NCI-H146 (cell line): ENCODE measurements around the gene ZNF536.

Experiments used
- DNase-seq: peaks from one replicate; lab custom pipeline; 2025; lab: John Stamatoyannopoulos, UW

ZNF536 gene

DNA sequence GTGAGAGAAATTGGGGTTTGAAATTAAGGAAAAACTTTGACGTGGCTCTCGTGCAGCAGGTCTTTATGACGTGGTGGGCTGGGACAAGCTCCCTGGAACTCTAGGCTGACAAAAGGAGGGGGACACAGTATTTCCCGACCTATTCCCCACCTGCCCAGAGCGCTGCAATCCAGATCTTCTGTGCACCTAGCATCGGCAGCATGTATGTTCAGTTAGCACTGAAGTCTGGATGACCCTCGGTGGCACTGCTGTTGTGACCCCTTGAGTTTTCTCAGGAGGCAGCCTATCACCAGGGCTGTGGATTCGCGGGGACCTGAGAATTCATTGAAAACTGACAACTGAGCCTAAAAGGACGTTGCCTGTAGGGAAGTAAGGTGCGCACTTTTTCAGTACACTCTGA is 9.1 kb upstream of the ZNF536 start:
- DNase-seq = no peak

- no peak for DNase-seq
Observed at GRCh38 chr19:30364866-30365800, 7.1 kb upstream of the ZNF536 start.

DNA sequence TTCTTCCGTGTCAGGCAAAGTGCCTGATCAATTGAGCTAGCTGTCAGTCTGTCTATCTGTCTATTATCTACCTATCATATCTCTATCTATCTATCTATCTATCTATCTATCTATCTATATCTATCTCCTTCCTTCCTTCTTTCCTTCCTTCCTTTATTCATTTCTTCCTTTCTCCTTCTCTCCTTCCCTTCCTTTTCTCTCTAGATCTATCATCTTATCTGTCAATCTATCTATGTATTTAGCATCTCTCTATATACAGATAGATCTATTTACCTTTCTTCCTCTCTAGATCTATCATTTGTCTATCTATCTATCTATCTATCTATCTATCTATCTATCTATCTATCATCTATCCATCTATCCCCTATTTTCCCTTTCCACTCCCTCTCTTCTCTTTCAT is 5.9 kb upstream of the ZNF536 start:
- no peak for DNase-seq

GRCh38 chr19:30367006-30367405 is 5.2 kb upstream of the ZNF536 start:
- DNase-seq = no peak

DNA sequence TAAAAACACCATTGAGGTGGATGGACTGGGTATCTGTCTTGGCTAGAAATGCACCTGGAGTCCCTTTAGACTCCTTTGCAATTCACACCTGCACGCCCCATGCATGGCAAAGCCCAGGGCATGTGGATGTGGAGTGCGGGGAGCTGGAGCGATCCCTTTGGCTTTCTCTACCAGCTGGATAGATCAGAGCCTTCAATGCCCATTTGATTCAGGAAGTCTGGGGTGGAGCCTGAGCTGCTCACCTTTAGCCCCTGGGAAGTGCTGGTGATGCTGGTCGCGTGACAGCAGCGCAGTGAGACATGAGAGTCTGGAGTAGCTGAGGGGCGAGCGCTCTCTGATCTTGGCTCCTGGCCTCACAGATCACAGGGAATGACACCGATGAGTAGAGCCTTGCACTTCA is 4.8 kb upstream of the ZNF536 start:
- DNase-seq = no peak

- no peak for DNase-seq
Observed at GRCh38 chr19:30369833-30370232, 2.4 kb upstream of the ZNF536 start.

GRCh38 chr19:30371161-30371836 is 885 bp upstream of the ZNF536 start:
- DNase-seq = no peak

DNA sequence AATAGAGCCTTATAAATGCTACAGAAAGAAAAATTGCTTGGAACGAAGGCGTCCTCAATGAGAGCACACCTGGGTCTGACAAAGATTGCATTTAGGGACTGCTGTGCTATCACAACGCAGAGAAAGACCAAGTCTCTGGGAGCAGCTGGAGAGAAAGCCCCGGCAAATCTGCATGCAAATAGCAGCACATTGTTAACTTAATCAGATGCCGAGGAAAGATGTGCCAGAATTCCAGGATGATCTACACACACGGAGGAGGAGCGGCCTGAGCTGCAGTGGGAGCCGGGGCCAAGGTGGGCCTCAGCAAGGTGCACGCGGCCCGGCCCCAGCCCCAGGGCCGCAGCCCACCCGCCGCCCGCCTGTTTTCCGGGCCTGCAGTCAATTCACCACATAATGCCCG is 1.4 kb downstream of the ZNF536 start:
- no peak for DNase-seq

DNA sequence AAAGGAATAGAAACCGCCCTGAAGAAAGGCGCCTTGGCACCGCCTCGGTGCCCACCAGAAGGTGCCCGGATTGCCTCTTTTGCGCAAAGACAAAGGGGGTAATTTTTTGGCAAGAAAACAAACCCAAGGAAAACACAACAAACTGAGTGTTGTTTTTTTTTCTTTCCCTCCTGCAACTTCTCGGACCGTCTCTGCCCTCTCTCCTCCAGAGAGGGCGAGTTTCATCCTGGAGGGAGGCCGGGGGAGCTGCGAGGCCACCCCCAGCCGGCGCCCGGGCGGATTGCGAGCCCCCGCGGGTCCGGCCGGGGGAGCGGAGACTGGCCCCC is 2.3 kb downstream of the ZNF536 start:
- no peak for DNase-seq

DNA sequence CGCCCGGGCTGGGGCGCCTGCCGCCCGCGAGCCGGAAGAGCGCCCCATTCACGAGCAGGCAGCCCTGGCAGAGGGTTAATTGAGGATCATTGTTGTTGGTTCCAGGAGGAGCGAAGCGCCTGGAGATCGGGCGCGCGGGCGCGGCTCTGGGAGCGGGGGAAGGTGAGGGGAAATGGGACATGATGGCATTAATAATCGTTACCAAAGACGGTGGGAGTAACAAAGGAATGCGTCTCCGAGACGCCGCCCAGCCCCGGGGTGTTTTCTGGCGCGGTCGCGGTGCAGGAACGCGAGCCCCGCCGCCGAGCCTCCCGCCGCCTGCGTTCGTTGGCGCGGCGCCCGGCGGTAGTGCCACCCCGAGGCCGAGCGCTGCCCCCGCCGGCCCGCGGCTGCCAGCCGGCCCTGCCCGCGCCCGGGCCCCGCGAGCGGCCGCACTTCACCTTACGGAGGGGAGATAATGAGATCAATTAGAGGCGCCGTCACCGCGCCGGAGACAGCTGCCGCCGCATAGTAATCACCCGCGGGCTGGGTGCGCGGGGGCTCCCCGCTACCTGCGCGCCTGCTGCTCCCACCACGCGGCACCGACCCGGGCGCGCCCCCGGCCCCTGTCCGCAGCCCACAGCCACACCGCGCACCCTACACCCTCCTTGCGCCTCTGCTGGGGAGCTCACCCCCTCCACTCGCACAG is 2.8 kb downstream of the ZNF536 start:
- DNase-seq = no peak

DNA sequence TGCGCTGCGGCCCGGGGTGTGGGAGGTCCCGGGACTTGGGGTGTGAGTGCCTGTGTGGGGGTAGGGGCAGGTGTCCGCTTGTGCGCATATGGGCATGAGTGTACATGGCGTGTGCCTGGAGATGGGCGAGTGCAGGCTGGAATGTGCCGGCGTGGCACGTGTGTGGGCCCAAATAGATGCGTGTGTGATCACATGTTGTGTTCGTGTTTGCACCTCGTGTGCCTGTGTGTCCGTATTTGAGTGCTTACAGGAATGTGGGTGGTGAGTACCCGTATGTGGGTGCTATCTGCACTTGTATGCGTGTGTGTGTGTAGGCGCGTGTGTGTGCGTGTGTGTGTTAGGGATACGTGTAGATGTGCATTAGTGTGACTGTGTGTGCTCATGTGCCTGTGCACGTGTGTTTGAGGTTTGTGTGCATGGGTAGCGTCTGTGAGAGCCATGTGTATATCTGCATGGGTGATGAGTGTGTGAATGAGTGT is 3.4 kb downstream of the ZNF536 start:
- DNase-seq = no peak

GRCh38 chr19:30376272-30376671 is 4.1 kb downstream of the ZNF536 start:
- DNase-seq = no peak

DNA sequence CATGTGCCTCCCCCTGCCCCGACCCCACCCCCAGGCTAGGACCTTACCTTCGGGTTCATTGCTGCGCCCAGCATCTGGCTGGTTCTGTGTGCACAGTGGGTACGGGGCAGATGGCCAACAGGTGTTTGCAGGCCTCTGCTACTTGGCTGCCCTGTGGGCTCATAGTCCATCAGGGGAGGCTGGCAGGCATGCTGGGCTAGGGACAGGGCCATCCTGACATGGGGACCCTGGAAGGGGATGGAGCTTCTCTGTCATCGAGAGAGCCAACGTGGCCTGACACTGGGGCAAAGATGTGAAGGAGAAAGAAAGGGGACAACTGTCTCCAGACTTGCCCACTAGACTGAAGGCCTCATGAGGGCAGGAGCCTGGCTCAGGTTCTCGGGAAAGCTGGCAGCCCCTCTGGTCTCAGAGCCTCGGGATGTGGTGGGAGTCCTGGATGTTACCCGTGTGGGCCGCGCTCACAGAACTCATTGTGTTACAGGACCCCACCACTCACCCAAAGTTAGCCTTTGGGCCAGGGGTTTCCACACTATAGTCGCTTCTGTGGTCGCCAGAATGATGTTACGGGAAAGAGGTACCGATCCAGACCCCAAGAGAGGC is 4.7 kb downstream of the ZNF536 start:
- no peak for DNase-seq

DNA sequence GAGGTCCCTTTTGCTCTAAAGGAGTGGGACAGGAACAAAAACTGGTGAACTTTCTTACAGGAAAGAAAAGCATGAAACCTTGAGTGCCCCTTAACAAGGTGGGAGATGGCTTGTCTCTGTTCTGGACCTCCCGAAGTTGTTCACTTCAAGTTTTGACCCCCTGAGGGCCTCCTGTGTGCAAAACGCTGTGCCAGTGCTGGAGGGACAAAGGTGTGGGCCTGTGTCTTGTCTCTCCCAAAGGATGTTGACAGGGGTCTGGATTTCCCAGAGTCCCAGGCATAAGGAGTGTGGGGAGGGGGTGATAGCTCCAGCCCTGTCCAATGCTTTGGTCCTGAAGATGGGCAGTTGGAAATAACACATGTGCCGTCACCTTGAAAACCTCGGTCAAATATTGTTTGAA is 6.5 kb downstream of the ZNF536 start:
- no peak for DNase-seq

DNA sequence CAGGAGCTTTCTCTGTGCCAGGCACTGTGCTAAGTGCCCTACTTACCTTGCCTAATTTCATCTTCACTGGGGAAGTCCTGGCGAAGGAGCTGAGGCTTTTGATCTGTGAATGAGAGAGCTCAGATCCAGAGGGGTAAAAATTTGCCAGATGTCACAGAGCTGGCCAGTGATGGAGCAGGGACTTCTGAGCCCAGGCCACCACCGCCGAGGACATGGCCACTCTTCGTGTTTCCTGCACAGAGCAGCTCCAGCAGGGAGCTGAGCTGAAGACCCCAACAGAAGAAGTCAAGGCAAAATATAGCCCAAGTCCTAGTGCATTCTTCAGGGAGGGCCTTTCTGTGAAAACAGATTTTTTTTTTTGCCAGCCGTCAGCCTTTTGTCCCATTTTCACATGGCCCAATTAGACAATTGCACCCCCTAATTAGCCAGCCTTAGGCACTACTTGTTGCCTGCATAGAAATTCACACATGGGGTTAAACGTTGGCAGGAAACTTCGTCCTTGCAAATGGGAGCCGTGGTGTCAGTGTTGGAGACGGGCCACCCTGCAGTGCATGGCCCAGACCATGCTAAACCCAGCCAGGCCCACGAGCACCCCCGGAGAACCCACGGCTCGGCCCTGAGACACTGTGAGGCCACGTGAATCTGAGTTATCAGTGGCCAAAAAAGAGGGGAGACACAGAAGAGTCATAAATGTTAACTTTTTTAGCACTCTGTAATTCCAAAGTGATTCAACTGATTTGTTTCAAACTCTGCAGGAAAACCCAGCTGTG is 7.8 kb downstream of the ZNF536 start:
- no peak for DNase-seq

GRCh38 chr19:30381366-30381765 is 9.2 kb downstream of the ZNF536 start:
- DNase-seq = no peak

GRCh38 chr19:30385174-30385573 is 13.0 kb downstream of the ZNF536 start:
- no peak for DNase-seq

- DNase-seq = no peak
Observed at GRCh38 chr19:30385666-30386065, 13.5 kb downstream of the ZNF536 start.

DNA sequence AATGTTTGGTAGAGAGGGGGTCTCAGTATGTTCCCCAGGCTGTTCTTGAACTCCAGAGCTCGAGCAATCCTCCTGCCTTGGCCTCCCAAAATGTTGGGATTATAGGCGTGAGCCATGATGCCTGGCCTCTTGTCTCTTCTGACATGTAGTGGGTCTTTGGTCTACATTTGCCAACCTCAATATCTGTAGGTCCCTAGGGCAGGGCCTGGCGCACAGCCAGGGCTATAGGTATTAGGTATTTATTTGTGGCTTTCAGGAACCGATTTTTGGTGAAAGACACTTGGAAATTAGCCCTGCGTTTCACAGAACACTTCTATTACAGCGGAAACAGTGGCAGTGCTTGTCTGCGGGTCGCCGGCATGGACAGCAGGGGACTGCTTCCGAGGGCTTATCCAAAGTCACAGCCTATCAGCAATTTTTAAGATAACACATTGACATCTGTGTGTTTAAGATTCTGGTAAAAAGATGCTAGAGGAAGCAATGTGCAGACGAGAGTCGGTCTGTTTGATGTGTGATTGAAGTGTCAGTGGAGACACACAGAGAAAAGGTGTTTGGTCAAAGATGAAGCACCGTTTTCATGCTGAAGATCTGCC is 14.5 kb downstream of the ZNF536 start:
- no peak for DNase-seq

DNA sequence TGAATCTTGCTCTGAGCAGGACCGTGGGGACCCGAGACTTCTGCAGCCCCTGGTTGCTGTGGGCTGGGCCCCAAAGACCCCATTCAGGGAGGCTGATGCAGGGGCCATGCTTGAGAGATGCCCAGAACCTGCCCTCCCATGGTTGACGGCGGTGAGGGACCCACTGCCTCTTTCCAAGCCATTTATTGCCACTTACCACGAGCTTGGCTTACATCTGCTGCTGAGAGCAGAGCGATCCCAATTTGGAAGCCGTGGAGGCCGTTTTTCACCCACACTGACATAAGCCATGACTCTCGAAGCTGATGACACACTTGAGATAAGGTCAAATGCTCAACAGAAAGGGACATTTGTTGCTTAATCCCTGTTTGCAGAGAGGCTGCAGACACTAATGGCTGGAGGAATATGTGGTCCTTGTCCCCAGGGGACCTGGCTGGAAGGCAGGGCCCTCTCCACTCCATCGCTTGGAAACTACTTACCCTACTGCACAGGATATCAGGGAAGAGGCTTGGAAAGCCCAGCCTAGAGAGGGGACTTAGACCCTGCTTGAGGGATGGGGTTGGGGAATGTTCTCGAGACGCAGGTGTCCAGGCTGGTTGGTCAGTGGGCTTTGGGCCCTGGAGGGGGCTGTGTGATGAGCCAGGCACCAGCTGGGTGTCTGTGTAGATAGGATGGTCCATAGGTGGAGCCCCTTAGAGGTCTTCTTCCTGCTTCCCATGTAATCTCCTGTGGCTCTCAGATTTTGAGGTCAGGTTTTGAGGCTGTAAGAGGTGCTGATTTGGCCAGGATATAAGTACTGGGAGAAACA is 15.3 kb downstream of the ZNF536 start:
- no peak for DNase-seq
